ENCODE measurements around the gene EBI3. TPM values are rescaled to one million over a fixed set of nuclear protein-coding genes. Genes with fewer than 3 reads are reported as not detected.
"Not testable (repeated sequence)": the region's sequence is repeated elsewhere in the genome, so short reads cannot be mapped to it uniquely, and the experiment has no call there.

Gene EBI3
- total RNA-seq, 1 donor from 2014 or later: not detected

DNA sequence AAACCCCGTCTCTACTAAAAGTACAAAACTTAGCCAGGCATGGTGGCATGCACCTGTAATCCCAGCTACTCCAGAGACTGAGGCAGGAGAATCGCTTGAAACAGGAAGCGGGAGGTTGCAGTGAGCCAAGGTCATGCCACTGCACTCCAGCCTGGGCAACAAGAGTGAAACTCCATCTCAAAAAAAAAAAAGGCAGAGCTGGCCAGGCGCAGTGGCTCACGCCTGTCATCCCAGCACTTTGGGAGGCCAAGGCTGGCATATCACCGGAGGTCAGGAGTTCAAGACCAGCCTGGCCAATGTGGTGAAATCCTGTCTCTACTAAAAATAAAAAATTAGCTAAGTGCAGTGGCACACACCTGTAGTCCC is 45.0 kb downstream of the EBI3 start:
- FAIRE-seq; DNase-seq (ENCODE audit: low spot score in 2 of 2): not testable (repeated sequence)

DNA sequence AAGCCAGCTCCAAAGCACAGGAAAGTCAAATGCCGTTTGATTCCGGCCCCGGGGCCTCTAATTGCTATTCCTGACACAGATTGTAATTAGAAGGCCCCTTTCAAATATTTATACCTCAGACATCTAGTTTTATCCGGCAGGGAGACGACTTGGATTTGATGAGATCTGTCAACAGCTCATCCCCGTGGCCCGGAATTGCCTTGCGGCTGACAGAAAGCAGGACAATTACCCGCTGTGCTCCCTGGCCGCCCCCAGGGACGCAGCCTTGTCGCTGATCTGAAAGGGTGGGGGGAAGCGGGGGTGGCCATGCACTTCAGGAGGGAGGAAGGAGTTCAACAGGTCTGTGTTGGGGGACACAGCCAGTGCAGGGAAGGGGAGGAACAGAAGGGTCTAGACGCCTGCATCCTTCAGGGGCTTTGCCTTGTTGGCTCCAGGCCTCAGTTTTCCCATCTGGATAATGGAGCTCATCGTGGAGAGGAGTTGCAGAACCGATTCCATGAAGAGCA is 47.9 kb downstream of the EBI3 start:
- FAIRE-seq (no peak), DNase-seq (ENCODE audit: low spot score in 2 of 2) (no peak)

- DNase-seq (ENCODE audit: low spot score in 2 of 2) (no peak), FAIRE-seq (no peak)
Observed at GRCh38 chr19:4278010-4278409, 48.7 kb downstream of the EBI3 start.

DNA sequence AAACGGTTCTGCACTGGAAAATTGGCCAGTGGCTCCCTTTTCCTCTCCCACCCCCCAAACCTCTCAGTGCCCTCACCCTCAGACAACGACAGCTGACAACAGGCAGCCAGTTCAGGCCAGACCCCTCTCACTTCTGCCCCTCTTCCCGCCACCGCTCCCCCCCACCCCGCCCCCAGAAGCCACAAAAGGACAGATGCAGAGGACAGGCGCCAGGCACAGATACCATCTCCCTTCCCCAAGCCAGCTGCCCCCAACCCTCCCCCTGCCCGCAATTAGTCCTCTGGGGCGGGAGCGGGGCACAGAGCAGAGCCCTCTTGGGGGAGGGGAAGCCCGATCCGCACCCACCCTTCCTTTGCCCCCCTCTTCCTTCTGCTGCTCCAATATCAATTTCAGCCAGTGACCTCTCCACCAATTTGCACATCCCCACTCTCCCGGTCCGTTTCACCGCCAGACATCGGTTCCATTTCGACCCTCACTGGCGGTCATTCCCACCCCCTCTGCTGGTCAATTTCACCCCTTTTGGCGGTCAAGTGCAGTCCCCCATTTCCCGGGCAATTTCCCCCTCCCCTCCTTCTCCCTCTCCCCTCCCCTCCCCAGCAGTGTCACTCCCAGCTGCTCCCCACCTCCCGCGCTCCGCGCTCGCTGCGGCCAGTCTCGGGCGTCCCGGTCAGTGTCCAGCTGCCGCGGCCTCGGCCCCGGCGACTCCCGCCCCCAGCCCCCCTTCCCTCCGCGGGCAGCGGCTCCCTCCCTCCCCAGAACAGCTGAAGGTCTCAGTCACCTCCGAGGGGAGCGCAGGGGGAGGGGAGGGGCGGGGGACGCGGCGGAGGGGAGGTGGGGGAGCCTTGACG is 49.3 kb downstream of the EBI3 start, which contains the start of gene SHD:
TSS of gene SHD (plus strand) at position 848 of the 848 bp plus-strand sequence. CDS start 798 bp downstream, outside the sequence.
- FAIRE-seq (no peak), DNase-seq (ENCODE audit: low spot score in 2 of 2) (peak; percentile 57 to 65)

DNA sequence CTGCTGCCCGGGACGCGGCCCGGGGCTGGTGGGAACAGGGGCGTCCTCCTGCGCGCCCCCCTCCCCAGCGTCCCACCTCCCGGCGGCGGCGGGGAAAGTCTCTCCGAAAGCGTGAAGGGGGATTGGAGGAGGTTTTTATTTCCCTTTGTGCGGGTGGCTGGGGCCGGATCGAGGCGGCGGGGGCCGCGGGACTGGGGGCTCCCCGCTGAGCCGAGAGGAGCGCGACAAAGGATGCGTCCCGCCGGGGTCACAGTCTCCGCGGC is 49.9 kb downstream of the EBI3 start:
- FAIRE-seq: no peak
- DNase-seq (ENCODE audit: low spot score in 2 of 2): no peak

DNA sequence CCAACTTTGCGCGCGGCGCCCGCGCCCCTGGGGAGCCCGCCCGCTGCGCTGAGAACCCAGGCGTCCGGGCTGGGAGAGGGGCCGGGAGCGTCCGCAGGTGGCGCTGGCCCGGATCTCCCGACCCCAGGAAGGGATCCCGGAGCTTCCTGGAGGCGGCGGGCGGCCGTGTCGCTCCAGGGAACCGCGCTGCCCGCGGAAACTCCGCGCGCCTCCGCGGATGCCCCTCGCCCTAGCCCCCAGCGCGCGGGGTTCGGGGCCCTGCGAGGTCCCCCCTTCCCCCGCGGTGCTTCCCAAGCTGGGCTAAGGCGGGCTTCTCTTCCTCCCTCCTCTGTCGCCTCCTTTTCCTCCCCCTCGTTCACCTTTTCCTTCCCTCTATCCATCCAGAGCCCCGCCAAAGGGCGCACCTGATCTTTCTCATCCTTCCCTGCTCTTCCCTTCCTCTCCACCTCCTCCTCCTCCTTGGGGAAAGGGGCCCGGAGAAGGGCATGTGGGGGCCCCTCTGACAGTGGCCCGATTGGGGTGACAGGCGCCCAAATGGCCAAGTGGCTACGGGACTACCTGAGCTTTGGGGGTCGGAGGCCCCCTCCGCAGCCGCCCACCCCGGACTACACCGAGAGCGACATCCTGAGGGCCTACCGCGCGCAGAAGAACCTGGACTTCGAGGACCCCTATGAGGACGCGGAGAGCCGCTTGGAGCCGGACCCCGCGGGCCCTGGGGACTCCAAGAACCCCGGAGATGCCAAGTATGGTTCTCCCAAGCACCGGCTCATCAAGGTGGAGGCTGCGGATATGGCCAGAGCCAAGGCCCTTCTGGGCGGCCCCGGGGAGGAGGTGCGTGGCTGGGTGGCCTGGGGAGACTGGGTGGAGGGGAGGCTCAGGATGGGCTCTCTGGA is 50.5 kb downstream of the EBI3 start:
- no peak for FAIRE-seq
- no peak for DNase-seq (ENCODE audit: low spot score in 2 of 2)

- no peak for FAIRE-seq
- no peak for DNase-seq (ENCODE audit: low spot score in 2 of 2)
Observed at GRCh38 chr19:4284176-4284958, 55.0 kb downstream of the EBI3 start.

- no peak for DNase-seq (ENCODE audit: low spot score in 2 of 2)
- no peak for FAIRE-seq
Observed at GRCh38 chr19:4284974-4285373, 55.7 kb downstream of the EBI3 start.

- not testable (repeated sequence) for FAIRE-seq; DNase-seq (ENCODE audit: low spot score in 2 of 2)
Observed at GRCh38 chr19:4286141-4286540, 56.8 kb downstream of the EBI3 start.

Other genes with a start within 250 kb of the EBI3 start
- gene EEF2, start 244.1 kb upstream of the EBI3 start, total RNA-seq: 2,434 TPM
- gene PIAS4, start 221.8 kb upstream of the EBI3 start, total RNA-seq: 22.0 TPM
- gene ZBTB7A, start 162.6 kb upstream of the EBI3 start, total RNA-seq: 2.0 TPM
- gene MAP2K2, start 105.4 kb upstream of the EBI3 start, total RNA-seq: 99.1 TPM
- gene CREB3L3, start 75.9 kb upstream of the EBI3 start, total RNA-seq: not detected
- 10.2 TPM for gene SIRT6, start 47.0 kb upstream of the EBI3 start, total RNA-seq
- gene ANKRD24, start 46.8 kb upstream of the EBI3 start, total RNA-seq: 8.2 TPM
- 17.9 TPM for gene YJU2, start 17.6 kb downstream of the EBI3 start, total RNA-seq
- 2.0 TPM for gene SHD, start 49.7 kb downstream of the EBI3 start, total RNA-seq
- gene TMIGD2, start 72.9 kb downstream of the EBI3 start, total RNA-seq: not detected
- 38.7 TPM for gene FSD1, start 75.1 kb downstream of the EBI3 start, total RNA-seq
- gene STAP2, start 109.3 kb downstream of the EBI3 start, total RNA-seq: 0.82 TPM
- gene MPND, start 114.0 kb downstream of the EBI3 start, total RNA-seq: 18.8 TPM
- 17.5 TPM for gene SH3GL1, start 171.0 kb downstream of the EBI3 start, total RNA-seq
- 11.8 TPM for gene CHAF1A, start 173.1 kb downstream of the EBI3 start, total RNA-seq
- gene UBXN6, start 228.3 kb downstream of the EBI3 start, total RNA-seq: 91.3 TPM
- gene HDGFL2, start 242.8 kb downstream of the EBI3 start, total RNA-seq: 44.8 TPM